CD4-positive, alpha-beta T cell treated with Interleukin-6 for 4 hours (primary cell): ENCODE results near the gene CD44.

Source experiments
- DNase-seq: peaks from one replicate; pipeline ENCODE4 v3.0.0-alpha.2; 2020; ENCODE audit warnings: mixed read lengths

CD44 gene

GRCh38 chr11:35160902-35161597 is 22.1 kb downstream of the CD44 start:
- DNase-seq, result no peak

GRCh38 chr11:35162745-35163144 is 23.8 kb downstream of the CD44 start:
- no peak for DNase-seq

GRCh38 chr11:35163209-35163608 is 24.2 kb downstream of the CD44 start:
- no peak for DNase-seq

GRCh38 chr11:35163702-35164496 is 24.9 kb downstream of the CD44 start:
- peak; percentile 59 for DNase-seq

- DNase-seq, result no peak
These were observed 26.1 kb downstream of the CD44 start for GRCh38 chr11:35165030-35165422.

GRCh38 chr11:35165423-35166368 is 26.7 kb downstream of the CD44 start:
- peak; percentile 87 for DNase-seq

GRCh38 chr11:35166369-35167360 is 27.7 kb downstream of the CD44 start:
- peak; percentile 41 for DNase-seq

- no peak for DNase-seq
These were observed 28.5 kb downstream of the CD44 start for GRCh38 chr11:35167426-35167954.

- no peak for DNase-seq
These were observed 29.7 kb downstream of the CD44 start for GRCh38 chr11:35168671-35169070.

GRCh38 chr11:35169112-35169511 is 30.1 kb downstream of the CD44 start:
- no peak for DNase-seq

GRCh38 chr11:35169754-35170153 is 30.8 kb downstream of the CD44 start:
- no peak for DNase-seq

- no peak for DNase-seq
These were observed 31.5 kb downstream of the CD44 start for GRCh38 chr11:35170503-35170902.

GRCh38 chr11:35171226-35171625 is 32.3 kb downstream of the CD44 start:
- no peak for DNase-seq

- no peak for DNase-seq
These were observed 34.1 kb downstream of the CD44 start for GRCh38 chr11:35173011-35173511.

- no peak for DNase-seq
These were observed 34.9 kb downstream of the CD44 start for GRCh38 chr11:35173616-35174566.

GRCh38 chr11:35174666-35175065 is 35.7 kb downstream of the CD44 start:
- no peak for DNase-seq

GRCh38 chr11:35177370-35177769 is 38.4 kb downstream of the CD44 start:
- peak; percentile 50 for DNase-seq

- no peak for DNase-seq
These were observed 39.3 kb downstream of the CD44 start for GRCh38 chr11:35178067-35178805.

GRCh38 chr11:35178873-35179272 is 39.9 kb downstream of the CD44 start:
- peak; percentile 32 for DNase-seq
